GM04503 (cell line): ENCODE results near the gene SERINC4.
"Not testable (repeated sequence)": the region's sequence is repeated elsewhere in the genome, so short reads cannot be mapped to it uniquely, and the experiment has no call there.

Source experiments
- DNase-seq: peaks from one replicate; pipeline ENCODE4 v3.0.0-alpha.2; 2012; ENCODE audit warnings: low read depth

Gene SERINC4

GRCh38 chr15:43749690-43750345 lies 50.2 kb downstream of the SERINC4 start:
- no peak for DNase-seq

DNA sequence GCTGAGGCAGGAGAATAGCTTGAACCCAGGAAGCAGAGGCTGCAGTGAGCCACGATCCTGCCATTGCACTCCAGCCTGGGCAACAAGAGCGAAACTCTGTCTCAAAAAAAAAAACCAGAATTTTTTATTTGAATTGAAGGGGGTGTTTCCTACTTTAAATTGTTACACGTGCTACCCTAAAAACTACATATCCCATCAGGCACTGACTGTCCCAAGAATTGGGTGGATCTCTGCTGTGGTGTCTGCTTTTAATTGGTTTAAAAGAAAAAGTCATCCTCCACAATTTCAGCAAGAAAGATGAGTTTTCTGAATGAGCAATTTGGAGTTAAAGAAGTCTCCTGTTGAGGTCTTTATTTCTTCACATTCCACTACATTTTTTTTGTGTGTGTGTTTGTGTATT lies 51.6 kb downstream of the SERINC4 start:
- no peak for DNase-seq

DNA sequence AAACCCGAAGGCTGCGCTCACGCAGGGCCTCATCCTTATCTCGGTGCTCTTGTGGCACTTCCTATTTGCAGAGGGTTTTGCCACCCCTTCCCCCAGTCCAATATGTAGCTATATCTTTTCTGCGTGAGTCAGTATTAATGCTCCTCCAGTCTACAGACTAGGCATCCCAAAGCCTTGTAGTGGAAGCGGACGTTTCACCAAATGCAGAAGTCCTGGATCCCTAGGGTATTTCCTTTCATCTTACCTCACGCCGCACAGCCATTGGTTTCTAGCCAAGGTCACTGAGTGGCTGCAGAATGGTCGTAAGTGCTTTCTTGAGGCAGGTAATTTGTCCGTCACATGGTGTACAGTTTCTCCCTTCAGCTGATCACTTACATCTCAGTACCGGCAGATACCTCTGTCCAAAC lies 53.1 kb downstream of the SERINC4 start:
- not testable (repeated sequence) for DNase-seq

DNA sequence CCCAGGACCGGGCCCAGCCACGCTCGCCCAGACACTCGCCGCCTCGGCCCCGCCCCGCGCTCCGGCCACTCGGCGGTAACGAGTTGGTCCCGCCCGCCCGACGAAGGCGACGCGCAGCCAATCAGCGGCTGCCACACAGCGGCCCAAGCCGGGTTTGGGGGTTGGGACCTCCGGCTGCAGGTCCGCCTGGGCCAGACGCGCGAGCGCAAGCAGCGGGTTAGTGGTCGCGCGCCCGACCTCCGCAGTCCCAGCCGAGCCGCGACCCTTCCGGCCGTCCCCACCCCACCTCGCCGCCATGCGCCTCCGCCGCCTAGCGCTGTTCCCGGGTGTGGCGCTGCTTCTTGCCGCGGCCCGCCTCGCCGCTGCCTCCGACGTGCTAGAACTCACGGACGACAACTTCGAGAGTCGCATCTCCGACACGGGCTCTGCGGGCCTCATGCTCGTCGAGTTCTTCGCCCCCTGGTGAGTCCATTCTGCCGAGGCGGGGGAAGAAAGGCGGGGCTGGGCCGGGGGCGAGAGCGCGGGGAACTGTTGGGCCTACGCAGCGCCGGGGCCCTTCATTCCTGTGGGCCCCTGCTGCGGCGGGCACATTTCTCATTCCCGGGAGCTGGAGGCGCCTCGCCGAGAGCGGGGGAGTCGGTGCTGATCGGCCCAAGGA lies 53.6 kb downstream of the SERINC4 start, which contains the start of gene PDIA3:
Gene PDIA3, plus strand, starts transcription at position 194 of the 658 bp plus-strand sequence. Its CDS starts 102 bp downstream, at position 296.
- DNase-seq = not testable (repeated sequence)
